ENCODE measurements around the gene TPGS1. TPM values are rescaled to one million over a fixed set of nuclear protein-coding genes. Genes with fewer than 3 reads are reported as not detected.
"Not testable (repeated sequence)": the region's sequence is repeated elsewhere in the genome, so short reads cannot be mapped to it uniquely, and the experiment has no call there.

Gene TPGS1
- total RNA-seq, 3 donors from 2014 or later = 15.5 to 20.6 (median 16.0) TPM

GRCh38 chr19:474126-475078, 32.9 kb upstream of the TPGS1 start:
- no peak for DNase-seq
- intact Hi-C loops (cut with DNase I, micrococcal nuclease) = no loop called here

GRCh38 chr19:475360-475759, 31.9 kb upstream of the TPGS1 start:
- TF ChIP-seq CTCF (IDR thresholded peaks at IDR 0.05) = no peak
- no peak for DNase-seq
- Histone ChIP-seq H3K9me3 (no peaks in the 10 kb centered on the region), H3K4me1 (ENCODE audit: low read depth) (no peaks in the 10 kb centered on the region), H3K36me3 (ENCODE audit: low read depth) (no peaks in the 10 kb centered on the region), H3K4me3 (no peak overlapping the region)
- ATAC-seq = no peak
- intact Hi-C loops (cut with DNase I, micrococcal nuclease) = no loop called here

More at GRCh38 chr19:474126-475078, 32.9 kb upstream of the TPGS1 start:
- Histone ChIP-seq H3K4me3 (no peak overlapping the region), H3K4me1 (ENCODE audit: low read depth) (no peaks in the 10 kb centered on the region), H3K9me3 (no peaks in the 10 kb centered on the region), H3K36me3 (ENCODE audit: low read depth) (no peaks in the 10 kb centered on the region)
- TF ChIP-seq CTCF (IDR thresholded peaks at IDR 0.05) = no peak
- no peak for ATAC-seq

- intact Hi-C loops (cut with DNase I, micrococcal nuclease) = no loop called here
- no peak for ATAC-seq
- H3K36me3 ChIP-seq (ENCODE audit: low read depth) = no peaks in the 10 kb centered on the region
- no peaks in the 10 kb centered on the region for H3K9me3 ChIP-seq
- TF ChIP-seq CTCF (IDR thresholded peaks at IDR 0.05) = no peak
- no peak for DNase-seq
- H3K4me1 ChIP-seq (ENCODE audit: low read depth) = no peaks in the 10 kb centered on the region
- no peak overlapping the region for H3K4me3 ChIP-seq
Observed at GRCh38 chr19:478236-478903, 28.9 kb upstream of the TPGS1 start.

GRCh38 chr19:478976-479375, 28.3 kb upstream of the TPGS1 start:
- no peak for TF ChIP-seq CTCF (IDR thresholded peaks at IDR 0.05)
- H3K4me3 ChIP-seq = no peak overlapping the region
- H3K36me3 ChIP-seq (ENCODE audit: low read depth) = no peaks in the 10 kb centered on the region
- H3K4me1 ChIP-seq (ENCODE audit: low read depth) = no peaks in the 10 kb centered on the region
- H3K9me3 ChIP-seq = no peaks in the 10 kb centered on the region
- ATAC-seq = no peak
- DNase-seq = no peak
- intact Hi-C loops (cut with DNase I, micrococcal nuclease) = no loop called here

- no peaks in the 10 kb centered on the region for H3K36me3 ChIP-seq (ENCODE audit: low read depth)
- H3K9me3 ChIP-seq = no peaks in the 10 kb centered on the region
- peak; percentile 22 for TF ChIP-seq CTCF (IDR thresholded peaks at IDR 0.05)
- no peak overlapping the region for H3K4me3 ChIP-seq
- peak in 2 of 3 donors; percentile 80 to 85 for DNase-seq
- peak; percentile 79 for ATAC-seq
- H3K4me1 ChIP-seq (ENCODE audit: low read depth) = no peaks in the 10 kb centered on the region
- intact Hi-C loops (cut with DNase I, micrococcal nuclease) = no loop called here
Observed at GRCh38 chr19:480016-480855, 27.1 kb upstream of the TPGS1 start.

- DNase-seq; H3K4me1 ChIP-seq (ENCODE audit: low read depth); H3K36me3 ChIP-seq (ENCODE audit: low read depth); ATAC-seq; H3K4me3 ChIP-seq; H3K9me3 ChIP-seq; intact Hi-C loops (cut with DNase I, micrococcal nuclease): not testable (repeated sequence)
Observed at GRCh38 chr19:481100-481499, 26.2 kb upstream of the TPGS1 start.

Data from mucosa of descending colon (tissue), 3 donors.